PC-9 (cell line): ENCODE results near the gene GPC5. TPM values are rescaled to one million over a fixed set of nuclear protein-coding genes. Genes with fewer than 3 reads are reported as not detected.

ENCODE experiments used
- BruUV-seq: library from RNA; stranded (reverse); fragments of 400-500 nt; replicated peaks from 2 replicates; lab custom pipeline; 2021; lab: Mats Ljungman, UMichigan
- CTCF ChIA-PET: fragments of 300-600 bp; sonication (Branson Sonifier 250); formaldehyde crosslinking; loops from one replicate; lab custom pipeline; 2022; ENCODE audit warnings: antibody characterized with exemption; lab: Charles Lee
- POLR2A ChIA-PET: fragments of 300-600 bp; sonication (Branson Sonifier 250); formaldehyde crosslinking; loops from one replicate; lab custom pipeline; 2022; ENCODE audit warnings: antibody characterized with exemption; ENCODE audit not compliant: unreplicated experiment; lab: Charles Lee
- DNase-seq, 2 experiments: peaks; one replicate each; pipeline versions ENCODE4 v3.0.0 to v3.0.0-alpha.2; 2015 to 2022; ENCODE audit warnings: mixed read lengths in 1 of 2
- H2AFZ ChIP-seq: fragments of 200-600 bp; sonication (generic); 2 replicates; pipeline ENCODE4 v1.8.1; 2017; ENCODE audit warnings: antibody characterized with exemption
- H3F3A ChIP-seq: fragments of 200-600 bp; sonication (generic); 2 replicates; pipeline ENCODE4 v1.8.1; 2017; ENCODE audit warnings: antibody characterized with exemption, mild to moderate bottlenecking, low read depth; ENCODE audit not compliant: insufficient read depth
- H3K27ac ChIP-seq: fragments of 200-600 bp; sonication (generic); 2 replicates; pipeline ENCODE4 v1.6.1; 2016; ENCODE audit warnings: mixed run types
- H3K27me3 ChIP-seq: fragments of 200-600 bp; sonication (generic); 2 replicates; pipeline ENCODE4 v1.6.1; 2016; ENCODE audit warnings: low read depth, mixed run types; ENCODE audit not compliant: insufficient read depth
- H3K36me3 ChIP-seq: fragments of 200-600 bp; sonication (generic); 2 replicates; pipeline ENCODE4 v1.6.1; 2016; ENCODE audit warnings: low read depth, mixed run types
- H3K4me1 ChIP-seq: fragments of 200-600 bp; sonication (generic); replicated peaks from 2 replicates; pipeline ENCODE4 v1.6.1; 2016; ENCODE audit warnings: mixed run types; ENCODE audit not compliant: insufficient read depth
- H3K4me2 ChIP-seq: fragments of 200-600 bp; sonication (generic); 2 replicates; pipeline ENCODE4 v1.6.1; 2017; ENCODE audit warnings: mixed run types
- H3K4me3 ChIP-seq: fragments of 200-600 bp; sonication (generic); 2 replicates; pipeline ENCODE4 v1.6.1; 2016; ENCODE audit warnings: mixed run types
- H3K79me2 ChIP-seq: fragments of 200-600 bp; sonication (generic); 2 replicates; pipeline ENCODE4 v1.6.1; 2017; ENCODE audit warnings: low read depth, mixed run types
- H3K9me2 ChIP-seq: fragments of 200-600 bp; sonication (generic); 2 replicates; pipeline ENCODE4 v1.8.1; 2017; ENCODE audit warnings: mild to moderate bottlenecking; ENCODE audit not compliant: insufficient read depth
- H3K9me3 ChIP-seq: fragments of 200-600 bp; sonication (generic); 2 replicates; pipeline ENCODE4 v1.8.1; 2016; ENCODE audit warnings: low read depth; ENCODE audit not compliant: insufficient read depth
- H4K20me1 ChIP-seq: fragments of 200-600 bp; sonication (generic); 2 replicates; pipeline ENCODE4 v1.8.1; 2017; ENCODE audit not compliant: insufficient read depth
- EZH2 ChIP-seq: fragments of 200-600 bp; sonication (generic); IDR thresholded peaks from 2 replicates; pipeline ENCODE4 v1.8.0; 2017; ENCODE audit warnings: antibody characterized with exemption, low read depth
- intact Hi-C: fragments of 100-400 bp; cut with micrococcal nuclease; formaldehyde crosslinking; loops from one replicate; pipeline ENCODE4 v1.10.0; 2022; ENCODE audit not compliant: unreplicated experiment
- total RNA-seq: library from RNA; stranded (reverse); gene quantifications from 2 replicates; pipeline ENCODE4 v1.2.3, GENCODE V29; 2021
- TF ChIP-seq, protein P1 (sequence below): fragments of 200-600 bp; sonication (generic); conservative IDR thresholded peaks from 2 replicates; pipeline ENCODE4 v1.6.1; 2017; ENCODE audit warnings: mixed run types, antibody characterized with exemption, mild to moderate bottlenecking, moderate library complexity

The GPC5 gene
- total RNA-seq, 1 experiment from 2014 or later = not detected

DNA sequence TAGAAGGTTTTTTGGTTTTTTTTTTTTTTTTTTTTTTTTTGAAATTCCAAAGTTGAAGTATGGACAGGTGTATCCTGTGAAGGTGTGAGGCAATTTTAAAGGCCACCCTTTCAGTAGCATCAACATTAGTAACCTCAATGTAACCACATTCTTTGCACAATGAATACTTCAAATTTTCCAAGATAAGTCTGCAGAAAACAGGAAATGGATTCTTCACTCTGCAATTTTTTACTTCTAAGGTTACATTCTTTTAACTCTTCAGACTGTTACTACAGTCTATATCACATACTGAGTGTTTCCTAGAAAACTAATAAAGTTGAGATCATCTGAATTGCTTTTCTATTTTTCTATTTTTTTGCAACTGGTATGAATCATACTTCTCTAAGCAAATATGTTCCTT lies 1259.1 kb downstream of the GPC5 start:
- no peaks in the 10 kb centered on the region for H3F3A ChIP-seq
- TF ChIP-seq, protein P1, sequence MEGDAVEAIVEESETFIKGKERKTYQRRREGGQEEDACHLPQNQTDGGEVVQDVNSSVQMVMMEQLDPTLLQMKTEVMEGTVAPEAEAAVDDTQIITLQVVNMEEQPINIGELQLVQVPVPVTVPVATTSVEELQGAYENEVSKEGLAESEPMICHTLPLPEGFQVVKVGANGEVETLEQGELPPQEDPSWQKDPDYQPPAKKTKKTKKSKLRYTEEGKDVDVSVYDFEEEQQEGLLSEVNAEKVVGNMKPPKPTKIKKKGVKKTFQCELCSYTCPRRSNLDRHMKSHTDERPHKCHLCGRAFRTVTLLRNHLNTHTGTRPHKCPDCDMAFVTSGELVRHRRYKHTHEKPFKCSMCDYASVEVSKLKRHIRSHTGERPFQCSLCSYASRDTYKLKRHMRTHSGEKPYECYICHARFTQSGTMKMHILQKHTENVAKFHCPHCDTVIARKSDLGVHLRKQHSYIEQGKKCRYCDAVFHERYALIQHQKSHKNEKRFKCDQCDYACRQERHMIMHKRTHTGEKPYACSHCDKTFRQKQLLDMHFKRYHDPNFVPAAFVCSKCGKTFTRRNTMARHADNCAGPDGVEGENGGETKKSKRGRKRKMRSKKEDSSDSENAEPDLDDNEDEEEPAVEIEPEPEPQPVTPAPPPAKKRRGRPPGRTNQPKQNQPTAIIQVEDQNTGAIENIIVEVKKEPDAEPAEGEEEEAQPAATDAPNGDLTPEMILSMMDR = no peak
- no peak for TF ChIP-seq EZH2
- H3K9me3 ChIP-seq = no peaks in the 10 kb centered on the region
- ChIA-PET CTCF (no interaction called here), POLR2A (no interaction called here)
- H3K4me3 ChIP-seq = no peak overlapping the region
- H3K4me1 ChIP-seq = no peaks in the 10 kb centered on the region
- no peak overlapping the region for H3K27ac ChIP-seq
- no peaks in the 10 kb centered on the region for H4K20me1 ChIP-seq
- no peak for DNase-seq
- no peaks in the 10 kb centered on the region for H3K79me2 ChIP-seq
- intact Hi-C loops = no loop called here
- no peaks in the 10 kb centered on the region for H3K36me3 ChIP-seq
- no peaks in the 10 kb centered on the region for H3K9me2 ChIP-seq
- H2AFZ ChIP-seq = no peak overlapping the region
- no TSS peak for BruUV-seq
- H3K4me2 ChIP-seq = no peak overlapping the region
- H3K27me3 ChIP-seq = no peaks in the 10 kb centered on the region

DNA sequence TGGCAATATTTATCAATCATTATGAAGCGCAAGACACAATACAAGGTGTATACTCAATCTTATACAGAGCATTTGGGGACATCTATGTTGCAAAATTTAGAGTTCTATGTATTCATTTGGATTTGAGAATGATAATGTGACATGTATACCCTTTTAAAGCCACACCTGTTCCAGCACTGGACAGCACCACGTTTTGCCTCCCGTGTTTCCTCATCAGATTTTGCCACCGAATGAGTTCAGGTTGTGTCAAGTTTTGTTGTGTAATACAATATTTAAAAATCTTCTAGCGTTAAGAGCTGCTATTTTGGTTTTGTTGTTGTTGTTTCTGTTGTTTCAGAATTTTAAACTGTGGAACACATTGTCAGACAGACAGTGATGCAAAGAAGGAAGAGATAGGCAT lies 1259.9 kb downstream of the GPC5 start:
- Histone ChIP-seq H3K4me1 (no peaks in the 10 kb centered on the region), H3K36me3 (no peaks in the 10 kb centered on the region), H4K20me1 (no peaks in the 10 kb centered on the region), H3K4me3 (no peak overlapping the region), H3K9me2 (no peaks in the 10 kb centered on the region), H3K4me2 (no peak overlapping the region), H3K27me3 (no peaks in the 10 kb centered on the region), H3K27ac (no peak overlapping the region), H3F3A (no peaks in the 10 kb centered on the region), H3K79me2 (no peaks in the 10 kb centered on the region), H3K9me3 (no peaks in the 10 kb centered on the region), H2AFZ (no peak overlapping the region)
- TF ChIP-seq EZH2 = no peak
- TF ChIP-seq, protein P1 = no peak
- intact Hi-C loops = no loop called here
- ChIA-PET CTCF (no interaction called here), POLR2A (no interaction called here)
- DNase-seq = no peak
- no TSS peak for BruUV-seq

DNA sequence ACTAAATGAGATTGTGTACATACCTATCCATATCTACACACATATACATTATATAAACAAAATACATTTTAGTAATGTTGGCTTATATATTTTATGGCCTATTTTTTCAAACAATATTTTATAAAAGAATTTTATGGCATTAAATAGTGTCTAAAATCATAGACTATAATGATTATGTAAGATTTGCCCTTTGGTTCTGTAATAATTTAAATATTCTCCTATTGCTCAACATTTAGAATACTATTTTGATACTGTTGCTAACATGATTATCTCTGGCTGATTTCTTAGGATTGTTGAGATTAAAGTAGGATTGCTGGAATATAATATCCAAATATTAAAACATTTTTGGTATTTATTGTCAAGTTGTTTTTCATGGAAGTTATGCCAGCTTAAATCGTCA lies 1263.0 kb downstream of the GPC5 start:
- Histone ChIP-seq H2AFZ (no peak overlapping the region), H4K20me1 (no peaks in the 10 kb centered on the region), H3K27me3 (no peaks in the 10 kb centered on the region), H3K4me3 (no peak overlapping the region), H3K9me3 (no peaks in the 10 kb centered on the region), H3K4me2 (no peak overlapping the region), H3K4me1 (no peaks in the 10 kb centered on the region), H3F3A (no peaks in the 10 kb centered on the region), H3K36me3 (no peaks in the 10 kb centered on the region), H3K79me2 (no peaks in the 10 kb centered on the region), H3K27ac (no peak overlapping the region), H3K9me2 (no peaks in the 10 kb centered on the region)
- BruUV-seq = no TSS peak
- no peak for DNase-seq
- ChIA-PET POLR2A (no interaction called here), CTCF (no interaction called here)
- no peak for TF ChIP-seq EZH2
- TF ChIP-seq, protein P1 = no peak
- intact Hi-C loops = no loop called here
